IMR-90 (cell line): ENCODE data around the gene NLRC3.

ENCODE experiments used
- FOS ChIP-seq: fragments of 150-350 bp; IDR thresholded peaks from 2 replicates; pipeline ENCODE4 v1.6.1; 2016; ENCODE audit warnings: low read depth, low read length
- POLR2A ChIP-seq: IDR thresholded peaks from 2 replicates; pipeline ENCODE4 v1.6.1; 2012; ENCODE audit warnings: mild to moderate bottlenecking, low read depth, low read length
- SMC3 ChIP-seq: fragments of 150-350 bp; IDR thresholded peaks from 2 replicates; pipeline ENCODE4 v1.6.1; 2016; ENCODE audit warnings: low read depth, mild to moderate bottlenecking, antibody characterized with exemption, low read length, moderate library complexity
- TF ChIP-seq, protein P1 (sequence below): conservative IDR thresholded peaks from 2 replicates; pipeline ENCODE4 v1.5.1; 2012; ENCODE audit warnings: mild to moderate bottlenecking, low read depth, low read length, improper control_type of control experiment
- TF ChIP-seq, protein P2 (sequence below): fragments of 150-350 bp; IDR thresholded peaks from 2 replicates; pipeline ENCODE4 v1.6.1; 2017; ENCODE audit warnings: mild to moderate bottlenecking, antibody characterized with exemption, low read length, low read depth

DNA sequence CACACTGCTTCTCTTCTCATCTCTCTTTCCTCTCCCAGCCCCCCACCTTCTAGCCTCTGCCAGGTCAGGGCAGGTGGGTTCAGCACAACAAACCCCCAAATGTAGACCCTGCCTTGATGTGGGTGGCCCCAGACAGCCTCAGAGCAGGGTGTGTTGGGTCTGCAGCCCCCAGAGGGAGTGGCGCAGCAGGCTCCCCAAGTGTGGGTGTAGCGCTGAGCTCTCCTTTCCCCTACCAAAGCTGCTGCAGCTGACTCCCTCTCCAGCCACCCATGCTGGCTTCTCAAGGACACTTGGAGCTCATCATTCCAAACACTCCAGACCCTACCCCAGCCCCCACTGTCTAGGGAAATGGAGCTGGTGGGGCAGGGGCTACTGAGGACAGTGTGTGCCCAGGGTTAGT lies 27.3 kb downstream of the NLRC3 start:
- TF ChIP-seq, protein P1, sequence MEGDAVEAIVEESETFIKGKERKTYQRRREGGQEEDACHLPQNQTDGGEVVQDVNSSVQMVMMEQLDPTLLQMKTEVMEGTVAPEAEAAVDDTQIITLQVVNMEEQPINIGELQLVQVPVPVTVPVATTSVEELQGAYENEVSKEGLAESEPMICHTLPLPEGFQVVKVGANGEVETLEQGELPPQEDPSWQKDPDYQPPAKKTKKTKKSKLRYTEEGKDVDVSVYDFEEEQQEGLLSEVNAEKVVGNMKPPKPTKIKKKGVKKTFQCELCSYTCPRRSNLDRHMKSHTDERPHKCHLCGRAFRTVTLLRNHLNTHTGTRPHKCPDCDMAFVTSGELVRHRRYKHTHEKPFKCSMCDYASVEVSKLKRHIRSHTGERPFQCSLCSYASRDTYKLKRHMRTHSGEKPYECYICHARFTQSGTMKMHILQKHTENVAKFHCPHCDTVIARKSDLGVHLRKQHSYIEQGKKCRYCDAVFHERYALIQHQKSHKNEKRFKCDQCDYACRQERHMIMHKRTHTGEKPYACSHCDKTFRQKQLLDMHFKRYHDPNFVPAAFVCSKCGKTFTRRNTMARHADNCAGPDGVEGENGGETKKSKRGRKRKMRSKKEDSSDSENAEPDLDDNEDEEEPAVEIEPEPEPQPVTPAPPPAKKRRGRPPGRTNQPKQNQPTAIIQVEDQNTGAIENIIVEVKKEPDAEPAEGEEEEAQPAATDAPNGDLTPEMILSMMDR, result no peak
- no peak for TF ChIP-seq POLR2A
- TF ChIP-seq SMC3, result no peak
- TF ChIP-seq, protein P2, sequence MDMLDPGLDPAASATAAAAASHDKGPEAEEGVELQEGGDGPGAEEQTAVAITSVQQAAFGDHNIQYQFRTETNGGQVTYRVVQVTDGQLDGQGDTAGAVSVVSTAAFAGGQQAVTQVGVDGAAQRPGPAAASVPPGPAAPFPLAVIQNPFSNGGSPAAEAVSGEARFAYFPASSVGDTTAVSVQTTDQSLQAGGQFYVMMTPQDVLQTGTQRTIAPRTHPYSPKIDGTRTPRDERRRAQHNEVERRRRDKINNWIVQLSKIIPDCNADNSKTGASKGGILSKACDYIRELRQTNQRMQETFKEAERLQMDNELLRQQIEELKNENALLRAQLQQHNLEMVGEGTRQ, result no peak
- no peak for TF ChIP-seq FOS
